Naive thymus-derived CD4-positive, alpha-beta T cell (primary cell): ENCODE data around the gene ATG5. TPM values are rescaled to one million over a fixed set of nuclear protein-coding genes. Genes with fewer than 3 reads are reported as not detected.
A peak's percentile ranks its signal among the peaks of the same experiment; 100 is the strongest.

Experiments
- ATAC-seq: fragments of 150-1000 bp; cut with Tn5 transposase; 2 replicates; pipeline ENCODE4 v1.10.0; 2021; ENCODE audit warnings: mild to moderate bottlenecking, moderate library complexity
- CTCF ChIA-PET: fragments of 350-600 bp; sonication (Branson Sonifier 250); formaldehyde crosslinking; loops from one replicate; lab custom pipeline; 2021; ENCODE audit warnings: antibody characterized with exemption; lab: Charles Lee
- POLR2A ChIA-PET: fragments of 350-600 bp; sonication (Branson Sonifier 250); formaldehyde crosslinking; loops from one replicate; lab custom pipeline; 2021; ENCODE audit warnings: antibody characterized with exemption, inconsistent platforms; lab: Charles Lee
- DNase-seq, 9 donors: peaks; one replicate each; pipeline versions ENCODE4 v3.0.0 to v3.0.0-alpha.2; 2020 to 2022; ENCODE audit warnings: mixed read lengths in 1 of 9
- H3K27ac ChIP-seq: one replicate; pipeline ENCODE4 v1.7.0; 2013; ENCODE audit warnings: mild to moderate bottlenecking, low read depth, low read length, moderate library complexity
- H3K27me3 ChIP-seq, 2 donors: one replicate each; pipeline ENCODE4 v1.7.0; 2013; ENCODE audit warnings: low read length in 2 of 2, mild to moderate bottlenecking in 2 of 2, moderate library complexity in 2 of 2; ENCODE audit not compliant: control insufficient read depth in 2 of 2, insufficient read depth in 2 of 2
- H3K36me3 ChIP-seq, 3 experiments: 1 replicate in 2 of 3; 2 replicates in 1 of 3; pipeline ENCODE4 v1.7.0; 2013; ENCODE audit warnings: low read length in 3 of 3, mild to moderate bottlenecking in 3 of 3, moderate library complexity in 1 of 3; ENCODE audit not compliant: insufficient read depth in 3 of 3, control insufficient read depth in 2 of 3
- H3K4me1 ChIP-seq, 2 donors: one replicate each; pipeline ENCODE4 v1.7.0; 2013; ENCODE audit warnings: low read length in 2 of 2, mild to moderate bottlenecking in 2 of 2, moderate library complexity in 1 of 2; ENCODE audit not compliant: control insufficient read depth in 2 of 2, insufficient read depth in 2 of 2
- H3K4me3 ChIP-seq: 2 replicates; pipeline ENCODE4 v1.7.0; 2013; ENCODE audit warnings: mild to moderate bottlenecking, low read length
- H3K9me3 ChIP-seq, 3 experiments: 1 replicate in 2 of 3; 2 replicates in 1 of 3; pipeline ENCODE4 v1.7.0; 2013; ENCODE audit warnings: low read length in 3 of 3; ENCODE audit not compliant: control insufficient read depth in 2 of 3
- H3K27ac Mint-ChIP-seq, 9 donors: one replicate each; pipeline ENCODE4 v1.8.0; 2020 to 2022; ENCODE audit warnings: mixed read lengths in 9 of 9, mild to moderate bottlenecking in 8 of 9, moderate library complexity in 5 of 9, inconsistent platforms in 2 of 9
- H3K27me3 Mint-ChIP-seq, 5 donors: one replicate each; pipeline ENCODE4 v1.8.0; 2021 to 2022; ENCODE audit warnings: mixed read lengths in 5 of 5, mild to moderate bottlenecking in 1 of 5
- H3K36me3 Mint-ChIP-seq, 5 donors: one replicate each; pipeline ENCODE4 v1.8.0; 2020 to 2022; ENCODE audit warnings: mixed read lengths in 5 of 5, mild to moderate bottlenecking in 3 of 5, inconsistent platforms in 1 of 5
- H3K4me1 Mint-ChIP-seq, 7 donors: one replicate each; pipeline ENCODE4 v1.8.0; 2020 to 2022; ENCODE audit warnings: mixed read lengths in 7 of 7, mild to moderate bottlenecking in 3 of 7, inconsistent platforms in 1 of 7
- H3K4me3 Mint-ChIP-seq, 10 donors: one replicate each; pipeline ENCODE4 v1.8.0; 2020 to 2022; ENCODE audit warnings: mild to moderate bottlenecking in 10 of 10, mixed read lengths in 10 of 10, moderate library complexity in 6 of 10, inconsistent platforms in 2 of 10
- H3K9me3 Mint-ChIP-seq, 11 donors: one replicate each; pipeline ENCODE4 v1.8.0; 2020 to 2022; ENCODE audit warnings: mixed read lengths in 11 of 11, mild to moderate bottlenecking in 4 of 11, inconsistent platforms in 1 of 11, moderate library complexity in 1 of 11
- intact Hi-C, 2 donors: fragments of 100-400 bp; cut with micrococcal nuclease; formaldehyde crosslinking; loops; one replicate each; pipeline ENCODE4 v1.15.1; 2023
- polyA plus RNA-seq, 2 donors: library from polyadenylated mRNA; unstranded; fragments of 300-500 nt; fragmentation: Illumina TruSeq; gene quantifications; one replicate each; pipeline ENCODE4 v1.2.3, GENCODE V29; 2021
- total RNA-seq, 6 experiments: library from RNA in 5 of 6; stranded (reverse) in 5 of 6; gene quantifications; 1 replicate in 5 of 6; 2 replicates in 1 of 6; pipeline ENCODE4 v1.2.3 and lab custom pipeline; 2021 to 2026

The ATG5 gene
- total and polyA plus RNA-seq, 7 experiments from 2014 or later = 24.0 to 32.9 (median 28.8) TPM

DNA sequence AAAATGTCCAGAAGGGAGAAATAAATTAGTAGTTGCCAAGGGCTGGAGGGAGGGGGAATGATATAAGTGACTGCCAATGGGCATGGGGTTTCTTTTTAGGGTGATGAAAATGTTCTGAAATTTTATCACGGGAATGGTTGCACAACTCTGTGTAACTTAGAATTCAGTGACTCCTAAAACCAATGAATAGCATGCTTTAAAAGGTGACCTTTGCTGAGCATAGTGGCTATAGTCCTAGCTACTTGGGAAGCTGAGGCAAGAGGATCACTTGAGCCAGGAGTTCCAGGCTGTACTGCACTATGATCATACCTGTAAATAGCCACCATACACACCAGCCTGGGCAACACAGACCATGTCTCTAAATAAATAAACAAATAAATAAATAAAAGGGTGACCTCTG, 109.0 kb downstream of the ATG5 start:
- ChIA-PET POLR2A (no interaction called here), CTCF (no interaction called here)
- Histone ChIP-seq H3K4me1 (no peaks in the 10 kb centered on the region), H3K36me3 (no peaks in the 10 kb centered on the region), H3K27ac (no peak overlapping the region), H3K4me3 (no peak overlapping the region), H3K9me3 (no peaks in the 10 kb centered on the region), H3K27me3 (no peaks in the 10 kb centered on the region)
- H3K9me3 Mint-ChIP-seq = no peaks in the 10 kb centered on the region
- H3K4me1 Mint-ChIP-seq = peaks cover 5 to 28% (median 19%) of the 10 kb centered on the region in 7 donors
- peaks cover 0 to 10% (median 0%) of the 10 kb centered on the region in 5 donors for H3K36me3 Mint-ChIP-seq
- no peaks in the 10 kb centered on the region for H3K27me3 Mint-ChIP-seq
- no peak overlapping the region for H3K27ac Mint-ChIP-seq
- DNase-seq (no peak), ATAC-seq (no peak)
- no peak overlapping the region for H3K4me3 Mint-ChIP-seq
- intact Hi-C loops = loop anchor here in 1 of 2 donors (5.0 kb wide), 1 partner anchor 44 kb away; no protein-coding TSS in a partner anchor

DNA sequence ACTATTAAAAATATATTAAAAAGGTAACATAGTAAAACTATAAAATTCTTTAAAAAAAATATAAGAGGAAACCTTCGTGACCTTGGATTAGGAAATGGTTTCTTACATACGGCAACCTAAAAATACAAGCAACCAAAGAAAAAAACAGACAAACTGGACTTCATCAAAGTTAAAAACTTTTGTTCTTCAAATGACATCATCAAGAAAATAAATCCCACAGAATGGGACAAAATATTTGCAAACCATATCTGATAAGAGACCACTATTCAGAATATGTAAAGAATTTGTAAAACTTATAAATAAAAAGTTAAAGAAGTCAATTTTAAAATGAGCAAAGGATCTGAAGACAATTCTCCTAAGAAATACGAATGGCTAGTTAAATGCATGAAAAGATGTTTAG, 110.0 kb downstream of the ATG5 start:
- Histone ChIP-seq H3K27ac (no peak overlapping the region), H3K9me3 (no peaks in the 10 kb centered on the region), H3K4me3 (no peak overlapping the region), H3K27me3 (no peaks in the 10 kb centered on the region), H3K36me3 (no peaks in the 10 kb centered on the region), H3K4me1 (no peaks in the 10 kb centered on the region)
- ChIA-PET POLR2A (no interaction called here), CTCF (no interaction called here)
- intact Hi-C loops = loop anchor here in 1 of 2 donors (5.0 kb wide), 1 partner anchor 43 kb away; no protein-coding TSS in a partner anchor
- Mint-ChIP-seq H3K36me3 (peaks cover 0 to 12% (median 5%) of the 10 kb centered on the region in 5 donors), H3K9me3 (peaks cover 0 to 3% (median 0%) of the 10 kb centered on the region in 11 donors), H3K4me3 (no peak overlapping the region), H3K27ac (no peak overlapping the region), H3K27me3 (no peaks in the 10 kb centered on the region), H3K4me1 (peaks cover 5 to 24% (median 15%) of the 10 kb centered on the region in 7 donors)
- DNase-seq (no peak), ATAC-seq (no peak)

DNA sequence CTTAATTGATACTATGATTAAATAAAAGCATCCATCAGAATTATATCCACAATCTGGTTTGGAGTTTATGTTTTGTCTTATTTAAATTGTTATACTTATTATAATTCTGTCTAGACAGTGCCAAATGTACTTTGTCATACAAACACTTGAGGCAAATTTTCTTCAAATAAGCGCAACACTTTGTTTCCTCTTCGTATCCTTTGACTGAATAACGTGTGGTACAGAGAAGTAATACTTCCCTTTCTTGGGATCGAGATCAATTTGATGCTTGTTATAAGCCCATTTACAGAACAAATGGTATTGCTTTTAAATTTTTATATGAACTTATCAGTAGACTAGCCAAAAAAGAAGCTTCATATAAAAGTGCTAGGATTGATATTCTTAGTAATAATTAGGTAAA, 111.0 kb downstream of the ATG5 start:
- Mint-ChIP-seq H3K4me3 (no peak overlapping the region), H3K4me1 (peaks cover 0 to 21% (median 14%) of the 10 kb centered on the region in 7 donors), H3K27ac (no peak overlapping the region), H3K36me3 (peaks cover under 1 to 17% (median 11%) of the 10 kb centered on the region in 5 donors), H3K9me3 (peaks cover 0 to 3% (median 0%) of the 10 kb centered on the region in 11 donors), H3K27me3 (no peaks in the 10 kb centered on the region)
- no peak overlapping the region for H3K27ac ChIP-seq
- no peaks in the 10 kb centered on the region for H3K9me3 ChIP-seq
- H3K36me3 ChIP-seq = no peaks in the 10 kb centered on the region
- DNase-seq (no peak), ATAC-seq (no peak)
- POLR2A ChIA-PET = no interaction called here
- no peak overlapping the region for H3K4me3 ChIP-seq
- intact Hi-C loops = no loop called here
- CTCF ChIA-PET = interaction anchor here (0.7 kb wide), 1 partner anchor 8 kb away, joined by 4 read pairs; no protein-coding TSS in a partner anchor
- no peaks in the 10 kb centered on the region for H3K4me1 ChIP-seq
- H3K27me3 ChIP-seq = no peaks in the 10 kb centered on the region

DNA sequence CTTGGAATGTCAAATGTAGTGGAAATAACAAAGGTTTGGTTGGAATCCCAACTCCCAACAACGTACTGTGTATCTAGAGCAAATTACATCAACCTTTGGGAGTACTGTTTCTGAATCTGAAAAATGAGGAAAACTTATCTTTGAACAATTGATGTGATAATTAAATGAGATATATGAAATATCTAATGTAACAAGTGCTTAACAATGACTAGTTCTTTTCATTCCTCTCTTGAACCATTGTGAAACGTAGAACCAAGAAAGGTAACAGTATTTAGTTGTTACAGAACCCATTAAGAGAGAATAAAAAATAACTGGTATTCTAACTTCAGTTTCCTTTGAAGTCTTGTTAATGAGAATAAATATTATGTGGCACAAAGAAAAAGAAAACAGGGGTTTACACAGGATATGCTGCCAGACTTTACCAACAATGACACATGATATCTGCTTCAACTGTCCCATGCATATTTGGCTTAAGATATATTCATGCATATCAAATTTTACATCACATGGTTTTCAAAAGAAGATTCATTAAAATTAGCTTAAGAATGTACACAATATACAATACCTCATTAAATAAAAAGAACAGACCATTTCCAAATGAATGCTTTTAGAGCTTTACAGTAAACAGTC, 111.8 kb downstream of the ATG5 start:
- no peak for DNase-seq
- ATAC-seq = no peak
- Histone ChIP-seq H3K27me3 (no peaks in the 10 kb centered on the region), H3K36me3 (no peaks in the 10 kb centered on the region), H3K4me1 (no peaks in the 10 kb centered on the region), H3K9me3 (no peaks in the 10 kb centered on the region), H3K4me3 (no peak overlapping the region), H3K27ac (no peak overlapping the region)
- H3K9me3 Mint-ChIP-seq = peaks cover 0 to 3% (median 0%) of the 10 kb centered on the region in 11 donors
- peak overlapping the region in 3 of 9 donors; percentile 5 to 51 (median 11) for H3K27ac Mint-ChIP-seq
- H3K36me3 Mint-ChIP-seq = peaks cover 7 to 25% (median 18%) of the 10 kb centered on the region in 5 donors
- no peak overlapping the region for H3K4me3 Mint-ChIP-seq
- peaks cover 0 to 19% (median 16%) of the 10 kb centered on the region in 7 donors for H3K4me1 Mint-ChIP-seq
- intact Hi-C loops = no loop called here
- no peaks in the 10 kb centered on the region for H3K27me3 Mint-ChIP-seq
- ChIA-PET POLR2A (no interaction called here), CTCF (interaction anchor here (1.0 to 1.5 kb wide), 2 partner anchors 10 to 20 kb away, joined by 3 to 6 read pairs; no protein-coding TSS in a partner anchor)

DNA sequence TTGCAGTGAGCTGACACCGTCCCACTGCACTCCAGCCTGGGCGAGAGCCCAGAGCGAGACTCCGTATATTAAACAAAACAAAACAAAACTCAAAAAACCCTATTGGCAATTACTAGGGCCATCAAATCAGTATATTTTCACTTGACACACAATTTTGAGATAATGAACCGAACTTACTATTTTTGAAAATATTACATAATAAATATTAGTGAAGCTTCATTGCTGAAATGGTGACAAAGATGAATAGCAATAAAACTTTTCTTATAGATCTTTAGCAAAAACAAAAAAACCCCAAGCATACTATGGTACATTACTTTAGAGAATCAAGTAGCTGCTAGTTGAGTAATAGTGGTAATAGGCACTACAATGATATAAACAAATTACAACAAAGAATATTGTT, 113.0 kb downstream of the ATG5 start:
- ATAC-seq (no peak), DNase-seq (no peak)
- no peak overlapping the region for H3K4me3 ChIP-seq
- H3K9me3 ChIP-seq = no peaks in the 10 kb centered on the region
- Mint-ChIP-seq H3K36me3 (peaks cover 7 to 33% (median 25%) of the 10 kb centered on the region in 5 donors), H3K4me1 (peaks cover 0 to 19% (median 12%) of the 10 kb centered on the region in 7 donors), H3K27ac (no peak overlapping the region), H3K4me3 (no peak overlapping the region), H3K27me3 (no peaks in the 10 kb centered on the region), H3K9me3 (peaks cover 0 to 3% (median 0%) of the 10 kb centered on the region in 11 donors)
- H3K4me1 ChIP-seq = no peaks in the 10 kb centered on the region
- no peak overlapping the region for H3K27ac ChIP-seq
- intact Hi-C loops = no loop called here
- ChIA-PET CTCF (interaction anchor here (1.0 to 1.5 kb wide), 2 partner anchors 11 to 19 kb away, joined by 3 to 6 read pairs; no protein-coding TSS in a partner anchor), POLR2A (interaction anchor here (1.1 kb wide), 1 partner anchor 16 kb away, joined by 3 read pairs; no protein-coding TSS in a partner anchor)
- no peaks in the 10 kb centered on the region for H3K27me3 ChIP-seq
- no peaks in the 10 kb centered on the region for H3K36me3 ChIP-seq

DNA sequence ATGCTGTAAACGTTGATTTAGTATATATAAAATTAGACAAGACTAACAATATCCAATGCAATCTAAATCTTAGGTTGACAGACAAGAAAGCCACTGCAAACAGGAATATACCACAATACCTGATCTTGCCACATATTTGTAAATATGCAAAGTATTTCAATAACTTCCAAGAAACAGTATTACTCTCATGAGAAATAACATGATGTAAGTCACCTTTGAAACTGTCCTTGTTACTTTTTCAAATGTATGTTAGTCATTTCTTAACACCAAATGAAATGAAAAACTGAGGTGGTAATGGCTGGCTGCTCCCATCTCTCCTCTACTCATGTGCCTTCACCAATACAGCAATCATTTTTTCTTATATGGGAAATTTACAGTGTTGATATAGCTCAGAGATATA, 118.7 kb downstream of the ATG5 start:
- Mint-ChIP-seq H3K4me3 (no peak overlapping the region), H3K27ac (no peak overlapping the region), H3K27me3 (no peaks in the 10 kb centered on the region), H3K9me3 (peaks cover 0 to 8% (median 0%) of the 10 kb centered on the region in 11 donors), H3K4me1 (peaks cover 0 to 26% (median 11%) of the 10 kb centered on the region in 7 donors), H3K36me3 (peaks cover 7 to 55% (median 45%) of the 10 kb centered on the region in 5 donors)
- intact Hi-C loops = no loop called here
- Histone ChIP-seq H3K27ac (no peak overlapping the region), H3K9me3 (no peaks in the 10 kb centered on the region), H3K4me1 (no peaks in the 10 kb centered on the region), H3K27me3 (no peaks in the 10 kb centered on the region), H3K4me3 (no peak overlapping the region), H3K36me3 (no peaks in the 10 kb centered on the region)
- POLR2A ChIA-PET = no interaction called here
- CTCF ChIA-PET = no interaction called here
- ATAC-seq (no peak), DNase-seq (no peak)
